Vagina (tissue), 2 donors: Measurements from ENCODE around the gene PRKAA1. TPM values are rescaled to one million over a fixed set of nuclear protein-coding genes. Genes with fewer than 3 reads are reported as not detected.

Experiments used
- DNase-seq, 2 donors: peaks; one replicate each; pipeline ENCODE4 v3.0.0-alpha.2; 2017; ENCODE audit errors: extremely low spot score in 2 of 2
- H3K27ac ChIP-seq: fragments of 200-600 bp; sonication (generic); one replicate; pipeline ENCODE4 v1.5.1; 2019
- H3K27me3 ChIP-seq: fragments of 200-600 bp; sonication (generic); one replicate; pipeline ENCODE4 v1.5.1; 2019
- H3K36me3 ChIP-seq, 2 donors: fragments of 200-600 bp; sonication (generic); one replicate each; pipeline ENCODE4 v1.5.1; 2017 to 2019
- H3K4me1 ChIP-seq: fragments of 200-600 bp; sonication (generic); one replicate; pipeline ENCODE4 v1.5.1; 2019
- H3K4me3 ChIP-seq, 2 donors: fragments of 200-600 bp; sonication (generic); 1 replicate in 1 of 2; 2 replicates in 1 of 2; pipeline ENCODE4 v1.5.1; 2016 to 2019
- H3K9me3 ChIP-seq: fragments of 200-600 bp; sonication (generic); one replicate; pipeline ENCODE4 v1.5.1; 2019
- CTCF ChIP-seq, 3 experiments: fragments of 450-650 bp in 2 of 3; fragments of 200-600 bp in 1 of 3; sonication (generic) in 1 of 3; IDR thresholded peaks; one replicate each; pipeline ENCODE4 v1.5.1; 2017 to 2019; ENCODE audit warnings: antibody characterized with exemption in 3 of 3, mild to moderate bottlenecking in 2 of 3, moderate library complexity in 2 of 3
- POLR2A ChIP-seq, 2 donors: fragments of 450-650 bp; IDR thresholded peaks; one replicate each; pipeline ENCODE4 v1.6.1; 2017; ENCODE audit warnings: antibody characterized with exemption in 2 of 2, mild to moderate bottlenecking in 2 of 2, moderate library complexity in 2 of 2
- POLR2AphosphoS5 ChIP-seq, 2 donors: sonication (generic); formaldehyde crosslinking; IDR thresholded peaks; one replicate each; pipeline ENCODE4 v1.9.0; 2017; ENCODE audit warnings: antibody characterized with exemption in 2 of 2, mild to moderate bottlenecking in 2 of 2, low read depth in 1 of 2; ENCODE audit not compliant: insufficient read depth in 1 of 2
- intact Hi-C: fragments of 100-400 bp; cut with DNase I; formaldehyde crosslinking; loops from one replicate; pipeline ENCODE4 v1.15.1; 2023
- total RNA-seq: library from RNA; depleted of rRNA; stranded (reverse); fragments of >200 nt; gene quantifications from one replicate; pipeline ENCODE4 v1.2.3, GENCODE V29; 2016

The PRKAA1 gene
- total RNA-seq, 1 donor from 2014 or later: 69.0 TPM

- H3K9me3 ChIP-seq: no peaks in the 10 kb centered on the region
- H3K4me3 ChIP-seq: no peak overlapping the region
Measured at GRCh38 chr5:40823459-40823858, 25.3 kb upstream of the PRKAA1 start.

GRCh38 chr5:40813698-40814281 is 15.6 kb upstream of the PRKAA1 start:
- no peak for DNase-seq
- intact Hi-C loops: no loop called here
- H3K27me3 ChIP-seq: no peaks in the 10 kb centered on the region
- H3K4me3 ChIP-seq: no peak overlapping the region
- no peaks in the 10 kb centered on the region for H3K9me3 ChIP-seq
- no peaks in the 10 kb centered on the region for H3K4me1 ChIP-seq
- no peaks in the 10 kb centered on the region for H3K36me3 ChIP-seq
- no peak overlapping the region for H3K27ac ChIP-seq
- TF ChIP-seq POLR2AphosphoS5 (IDR thresholded peaks at IDR 0.05; ENCODE audit: insufficient read depth in 1 of 2, low read depth in 1 of 2) (no peak), POLR2A (IDR thresholded peaks at IDR 0.05) (no peak), CTCF (IDR thresholded peaks at IDR 0.05) (no peak)

More at GRCh38 chr5:40823459-40823858, 25.3 kb upstream of the PRKAA1 start:
- H3K36me3 ChIP-seq: peaks cover 0 to 16% of the 10 kb centered on the region in 2 donors
- H3K4me1 ChIP-seq: no peaks in the 10 kb centered on the region
- no peak for TF ChIP-seq CTCF (IDR thresholded peaks at IDR 0.05)
- TF ChIP-seq POLR2AphosphoS5 (IDR thresholded peaks at IDR 0.05; ENCODE audit: insufficient read depth in 1 of 2, low read depth in 1 of 2): no peak
- TF ChIP-seq POLR2A (IDR thresholded peaks at IDR 0.05): no peak
- no peaks in the 10 kb centered on the region for H3K27me3 ChIP-seq
- no peak overlapping the region for H3K27ac ChIP-seq
- no peak for DNase-seq
- intact Hi-C loops: no loop called here

- Histone ChIP-seq H3K4me3 (no peak overlapping the region), H3K27ac (no peak overlapping the region), H3K36me3 (no peaks in the 10 kb centered on the region), H3K4me1 (no peaks in the 10 kb centered on the region), H3K27me3 (no peaks in the 10 kb centered on the region), H3K9me3 (no peaks in the 10 kb centered on the region)
- intact Hi-C loops: no loop called here
- no peak for TF ChIP-seq POLR2AphosphoS5 (IDR thresholded peaks at IDR 0.05; ENCODE audit: insufficient read depth in 1 of 2, low read depth in 1 of 2)
- no peak for TF ChIP-seq POLR2A (IDR thresholded peaks at IDR 0.05)
- TF ChIP-seq CTCF (IDR thresholded peaks at IDR 0.05): no peak
- no peak for DNase-seq
Measured at GRCh38 chr5:40812125-40812524, 14.0 kb upstream of the PRKAA1 start.

GRCh38 chr5:40801771-40802562 is 3.8 kb upstream of the PRKAA1 start:
- DNase-seq: no peak
- intact Hi-C loops: no loop called here
- H3K36me3 ChIP-seq: no peaks in the 10 kb centered on the region
- no peak overlapping the region for H3K27ac ChIP-seq
- H3K4me1 ChIP-seq: peaks cover 12% of the 10 kb centered on the region
- no peaks in the 10 kb centered on the region for H3K27me3 ChIP-seq
- no peak overlapping the region for H3K4me3 ChIP-seq
- no peak for TF ChIP-seq POLR2AphosphoS5 (IDR thresholded peaks at IDR 0.05; ENCODE audit: insufficient read depth in 1 of 2, low read depth in 1 of 2)
- no peak for TF ChIP-seq CTCF (IDR thresholded peaks at IDR 0.05)
- no peak for TF ChIP-seq POLR2A (IDR thresholded peaks at IDR 0.05)
- no peaks in the 10 kb centered on the region for H3K9me3 ChIP-seq

GRCh38 chr5:40799258-40799657 is 1.1 kb upstream of the PRKAA1 start:
- no peaks in the 10 kb centered on the region for H3K36me3 ChIP-seq
- H3K27ac ChIP-seq: peak overlapping the region; percentile 98
- no peak for DNase-seq
- peaks cover 39% of the 10 kb centered on the region for H3K4me1 ChIP-seq
- H3K9me3 ChIP-seq: no peaks in the 10 kb centered on the region
- no peaks in the 10 kb centered on the region for H3K27me3 ChIP-seq
- H3K4me3 ChIP-seq: peak overlapping the region; percentile 88 to 99
- intact Hi-C loops: no loop called here
- TF ChIP-seq POLR2AphosphoS5 (IDR thresholded peaks at IDR 0.05; ENCODE audit: insufficient read depth in 1 of 2, low read depth in 1 of 2) (no peak), CTCF (IDR thresholded peaks at IDR 0.05) (no peak), POLR2A (IDR thresholded peaks at IDR 0.05) (no peak)
